Mucosa of stomach (tissue), 1 donor: ENCODE measurements around the gene ANKRD23.

ENCODE experiments used
- H3K27me3 ChIP-seq: one replicate; pipeline ENCODE4 v1.7.0; 2013; ENCODE audit warnings: mild to moderate bottlenecking, low read length; ENCODE audit not compliant: control insufficient read depth, insufficient read depth
- H3K36me3 ChIP-seq: one replicate; pipeline ENCODE4 v1.7.0; 2013; ENCODE audit warnings: low read length; ENCODE audit not compliant: control insufficient read depth, insufficient read depth
- H3K4me1 ChIP-seq: one replicate; pipeline ENCODE4 v1.7.0; 2013; ENCODE audit warnings: mild to moderate bottlenecking, low read length; ENCODE audit not compliant: control insufficient read depth, insufficient read depth
- H3K4me3 ChIP-seq: one replicate; pipeline ENCODE4 v1.7.0; 2013; ENCODE audit warnings: low read length
- H3K9ac ChIP-seq: one replicate; pipeline ENCODE4 v1.7.0; 2013; ENCODE audit warnings: mild to moderate bottlenecking, low read length, moderate library complexity
- H3K9me3 ChIP-seq: one replicate; pipeline ENCODE4 v1.7.0; 2013; ENCODE audit warnings: mild to moderate bottlenecking, low read length, moderate library complexity; ENCODE audit not compliant: control insufficient read depth
- donor health status: Pancreatic carcinoma.

ANKRD23 gene

DNA sequence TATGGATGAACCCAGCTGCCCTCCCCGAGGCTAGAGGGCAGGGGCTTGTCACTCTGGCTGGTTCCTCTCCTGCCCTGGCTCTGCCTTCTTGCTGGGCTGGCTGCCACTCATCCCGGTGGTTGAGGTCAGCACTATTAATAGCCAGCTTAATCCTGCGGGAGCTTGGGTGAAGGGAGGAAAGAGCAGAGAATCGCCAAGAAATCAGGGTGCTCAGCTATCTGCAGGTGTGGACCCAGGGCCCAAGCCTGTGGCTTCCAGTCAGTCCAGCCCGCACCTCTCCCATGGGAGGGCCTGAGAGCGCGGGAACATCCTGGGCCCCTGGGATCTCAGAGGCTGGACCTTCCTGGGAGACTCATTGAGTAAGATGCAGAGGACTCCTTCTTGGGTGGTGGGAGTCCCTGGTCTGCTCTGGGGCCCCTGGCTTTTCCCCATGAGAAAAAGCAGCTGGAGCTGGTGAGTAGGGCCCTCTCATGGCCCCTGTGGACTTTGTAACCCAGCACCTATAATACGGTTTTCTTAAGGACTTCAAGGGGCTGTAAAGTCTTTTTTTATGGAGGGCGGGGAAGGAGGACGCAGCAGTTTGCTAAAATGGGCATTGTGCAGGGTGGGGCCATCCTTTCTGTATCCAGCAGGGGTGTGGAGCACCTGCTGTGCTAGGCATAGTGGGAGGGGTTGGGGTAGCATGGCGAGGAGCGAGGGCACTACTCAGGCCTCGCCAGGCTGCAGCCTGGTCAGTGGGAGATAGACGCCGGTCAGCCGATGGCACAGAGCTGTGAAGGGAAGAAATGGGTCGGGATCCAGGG is 55.2 kb downstream of the ANKRD23 start:
- no peaks in the 10 kb centered on the region for H3K36me3 ChIP-seq
- peaks cover 35% of the 10 kb centered on the region for H3K4me1 ChIP-seq
- no peak overlapping the region for H3K4me3 ChIP-seq
- peak overlapping the region; percentile 57 for H3K9ac ChIP-seq
- H3K9me3 ChIP-seq = no peaks in the 10 kb centered on the region
- no peaks in the 10 kb centered on the region for H3K27me3 ChIP-seq
